Cardiac muscle cell (in vitro differentiated cells and primary cell): ENCODE data around the gene ANKMY2. TPM values are rescaled to one million over a fixed set of nuclear protein-coding genes. Genes with fewer than 3 reads are reported as not detected.

Experiments used
- DNase-seq, 2 donors: peaks; one replicate each; pipeline versions ENCODE4 v3.0.0 to v3.0.0-alpha.2; 2010 to 2017; ENCODE audit warnings: low read depth in 1 of 2, low spot score in 1 of 2
- H3K27ac ChIP-seq: fragments of 200-600 bp; sonication (generic); 2 replicates; pipeline ENCODE4 v1.5.1; 2016
- H3K27me3 ChIP-seq: fragments of 200-600 bp; sonication (generic); 2 replicates; pipeline ENCODE4 v1.6.0; 2016; ENCODE audit warnings: control low read depth
- H3K36me3 ChIP-seq: fragments of 200-600 bp; sonication (generic); 2 replicates; pipeline ENCODE4 v1.5.1; 2016; ENCODE audit warnings: control low read depth
- H3K4me1 ChIP-seq: fragments of 200-600 bp; sonication (generic); 2 replicates; pipeline ENCODE4 v1.8.1; 2017; ENCODE audit warnings: low read depth, mild to moderate bottlenecking, mixed run types
- H3K4me3 ChIP-seq: fragments of 200-600 bp; sonication (generic); 2 replicates; pipeline ENCODE4 v1.5.1; 2016; ENCODE audit warnings: mild to moderate bottlenecking
- H3K9me3 ChIP-seq: fragments of 200-600 bp; sonication (generic); 2 replicates; pipeline ENCODE4 v1.5.1; 2017; ENCODE audit warnings: low read depth, mild to moderate bottlenecking, control low read depth
- CTCF ChIP-seq: IDR thresholded peaks from 2 replicates; pipeline ENCODE4 v1.5.1; 2012; ENCODE audit warnings: low read depth, mild to moderate bottlenecking, low read length
- polyA plus RNA-seq: library from polyadenylated mRNA; unstranded; fragments of >200 nt; fragmentation: Nextera tagmentation; extraction: Ambion mirVana; gene quantifications from 2 replicates; pipeline ENCODE4 v1.2.1, GENCODE V29; 2016
- total RNA-seq: library from RNA; depleted of rRNA; stranded (reverse); fragments of >200 nt; gene quantifications from 2 replicates; pipeline ENCODE4 v1.2.3, GENCODE V29; 2016

Gene ANKMY2
- total and polyA plus RNA-seq, 2 experiments from 2014 or later = 44.6 to 54.1 TPM

DNA sequence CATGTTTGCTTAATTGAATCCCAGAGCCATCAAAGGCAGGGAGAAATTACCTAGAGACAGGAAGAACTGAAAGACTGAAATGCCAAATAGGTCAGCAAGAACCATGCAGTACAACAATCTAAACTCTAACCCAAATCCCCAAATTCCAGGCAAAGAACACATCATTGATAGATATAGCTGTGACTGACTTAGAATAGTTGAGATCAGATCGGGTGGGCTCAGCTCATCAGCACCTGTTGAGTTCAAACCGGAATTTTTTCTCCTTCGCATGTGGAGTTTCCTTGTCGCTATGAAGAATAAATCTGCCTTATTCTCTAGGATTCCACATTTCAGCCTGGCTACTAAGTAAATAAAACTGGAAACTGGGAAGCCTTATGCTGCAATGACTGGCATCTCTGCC is 1.4 kb downstream of the ANKMY2 start:
- Histone ChIP-seq H3K9me3 (no peaks in the 10 kb centered on the region), H3K27ac (peak overlapping the region; percentile 99), H3K4me3 (peak overlapping the region; percentile 81), H3K27me3 (no peaks in the 10 kb centered on the region), H3K36me3 (no peaks in the 10 kb centered on the region), H3K4me1 (peaks cover 23% of the 10 kb centered on the region)
- no peak for TF ChIP-seq CTCF
- no peak for DNase-seq

GRCh38 chr7:16638282-16639280 is 7.0 kb downstream of the ANKMY2 start:
- TF ChIP-seq CTCF = no peak
- Histone ChIP-seq H3K4me1 (peaks cover 20% of the 10 kb centered on the region), H3K4me3 (no peak overlapping the region), H3K27ac (no peak overlapping the region), H3K27me3 (no peaks in the 10 kb centered on the region), H3K9me3 (no peaks in the 10 kb centered on the region), H3K36me3 (peaks cover 10% of the 10 kb centered on the region)
- DNase-seq = no peak

GRCh38 chr7:16637379-16637778 is 8.2 kb downstream of the ANKMY2 start:
- H3K4me1 ChIP-seq = peaks cover 15% of the 10 kb centered on the region
- H3K4me3 ChIP-seq = no peak overlapping the region
- H3K27me3 ChIP-seq = no peaks in the 10 kb centered on the region
- no peak for DNase-seq
- TF ChIP-seq CTCF = no peak
- peak overlapping the region; percentile 73 for H3K27ac ChIP-seq
- no peaks in the 10 kb centered on the region for H3K9me3 ChIP-seq
- H3K36me3 ChIP-seq = peaks cover 12% of the 10 kb centered on the region

GRCh38 chr7:16636555-16637101 is 8.9 kb downstream of the ANKMY2 start:
- DNase-seq = no peak
- Histone ChIP-seq H3K36me3 (peaks cover 14% of the 10 kb centered on the region), H3K27ac (peak overlapping the region; percentile 73), H3K4me3 (no peak overlapping the region), H3K9me3 (no peaks in the 10 kb centered on the region), H3K4me1 (peaks cover 12% of the 10 kb centered on the region), H3K27me3 (no peaks in the 10 kb centered on the region)
- no peak for TF ChIP-seq CTCF

- H3K27ac ChIP-seq = no peak overlapping the region
- H3K4me1 ChIP-seq = peaks cover 12% of the 10 kb centered on the region
- H3K4me3 ChIP-seq = no peak overlapping the region
- no peak for TF ChIP-seq CTCF
- H3K9me3 ChIP-seq = no peaks in the 10 kb centered on the region
- H3K36me3 ChIP-seq = peaks cover 14% of the 10 kb centered on the region
- DNase-seq = peak in 1 of 2 donors; percentile 42
- no peaks in the 10 kb centered on the region for H3K27me3 ChIP-seq
Observed at GRCh38 chr7:16634271-16634738, 11.2 kb downstream of the ANKMY2 start.
